Measurements from ENCODE around the gene ZNF248.
"Not testable (repeated sequence)": the region's sequence is repeated elsewhere in the genome, so short reads cannot be mapped to it uniquely, and the experiment has no call there.

The ZNF248 gene

GRCh38 chr10:37857287-37858211 is at the start of gene ZNF248:
Gene ZNF248, minus strand, starts transcription at chr10:37857610. Its CDS starts 1,300 bp downstream, at chr10:37856310.
- peak; percentile 98 for DNase-seq (ENCODE audit: low spot score)

DNA sequence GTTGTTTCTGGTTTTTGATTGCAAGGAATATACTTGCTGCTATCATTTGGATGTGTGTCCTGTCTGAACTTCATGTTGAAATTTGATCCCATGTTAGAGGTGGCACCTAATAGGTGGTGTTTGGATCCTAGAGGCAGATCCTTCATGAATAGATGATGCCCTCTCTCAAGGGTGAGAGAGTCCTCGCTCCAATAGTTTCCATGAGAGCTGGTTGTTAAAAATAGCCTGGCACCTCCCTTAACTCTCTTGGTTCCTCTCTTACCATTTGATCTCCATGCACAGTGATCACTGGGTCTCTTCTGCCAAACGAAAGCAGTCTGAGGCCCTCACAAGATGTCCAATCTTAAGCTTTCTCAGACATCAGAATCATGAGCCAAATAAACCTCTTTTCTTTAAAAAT is 49.0 kb upstream of the ZNF248 start:
- DNase-seq (ENCODE audit: low spot score) = no peak

GRCh38 chr10:37896436-37896835 is 39.0 kb upstream of the ZNF248 start:
- no peak for DNase-seq (ENCODE audit: low spot score)

- no peak for DNase-seq (ENCODE audit: low spot score)
Measured at GRCh38 chr10:37895674-37896073, 38.3 kb upstream of the ZNF248 start.

DNA sequence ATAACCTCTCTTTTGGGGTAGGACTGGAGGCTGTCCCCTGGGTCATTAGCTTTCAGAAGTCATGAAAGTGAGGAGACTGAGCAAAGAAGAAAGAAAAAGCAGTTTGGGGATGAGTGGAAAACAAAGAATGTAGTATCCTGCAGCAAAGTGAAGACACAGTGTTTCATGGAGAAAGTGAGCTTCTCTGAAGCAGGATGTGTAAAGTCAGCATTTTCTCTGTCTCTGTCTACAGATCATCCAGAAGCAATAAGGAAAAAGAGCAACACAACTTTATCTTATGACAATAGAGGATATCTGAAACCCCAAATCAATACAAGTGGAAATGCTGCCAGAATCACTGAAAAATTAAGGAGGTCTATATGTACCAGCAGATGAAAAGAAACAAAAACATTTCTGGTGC is 28.4 kb upstream of the ZNF248 start:
- DNase-seq (ENCODE audit: low spot score) = no peak

- DNase-seq (ENCODE audit: low spot score) = no peak
Measured at GRCh38 chr10:37872955-37873354, 15.5 kb upstream of the ZNF248 start.

GRCh38 chr10:37872283-37872682 is 14.9 kb upstream of the ZNF248 start:
- no peak for DNase-seq (ENCODE audit: low spot score)

- DNase-seq (ENCODE audit: low spot score) = no peak
Measured at GRCh38 chr10:37871568-37872251, 14.3 kb upstream of the ZNF248 start.

DNA sequence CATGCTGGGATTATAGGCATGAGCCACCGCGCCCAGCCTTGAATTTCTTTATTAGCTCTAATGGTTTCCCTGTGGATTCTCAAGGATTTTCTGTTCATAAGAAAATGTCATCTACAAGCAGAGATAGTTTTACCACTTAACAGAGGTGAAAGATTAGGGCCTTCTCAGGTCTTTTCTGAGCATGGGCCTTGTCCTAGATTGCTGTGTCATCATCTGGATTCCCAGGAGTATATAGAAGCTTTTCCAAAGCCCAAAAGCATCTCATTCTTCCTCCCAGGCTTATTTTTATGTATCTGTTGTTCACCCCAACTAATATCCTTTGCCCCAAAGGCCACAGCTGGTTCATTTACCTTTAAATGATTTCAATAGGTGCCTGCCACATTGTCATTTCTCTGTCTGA is 13.7 kb upstream of the ZNF248 start:
- DNase-seq (ENCODE audit: low spot score) = no peak

- no peak for DNase-seq (ENCODE audit: low spot score)
Measured at GRCh38 chr10:37868796-37869195, 11.4 kb upstream of the ZNF248 start.

DNA sequence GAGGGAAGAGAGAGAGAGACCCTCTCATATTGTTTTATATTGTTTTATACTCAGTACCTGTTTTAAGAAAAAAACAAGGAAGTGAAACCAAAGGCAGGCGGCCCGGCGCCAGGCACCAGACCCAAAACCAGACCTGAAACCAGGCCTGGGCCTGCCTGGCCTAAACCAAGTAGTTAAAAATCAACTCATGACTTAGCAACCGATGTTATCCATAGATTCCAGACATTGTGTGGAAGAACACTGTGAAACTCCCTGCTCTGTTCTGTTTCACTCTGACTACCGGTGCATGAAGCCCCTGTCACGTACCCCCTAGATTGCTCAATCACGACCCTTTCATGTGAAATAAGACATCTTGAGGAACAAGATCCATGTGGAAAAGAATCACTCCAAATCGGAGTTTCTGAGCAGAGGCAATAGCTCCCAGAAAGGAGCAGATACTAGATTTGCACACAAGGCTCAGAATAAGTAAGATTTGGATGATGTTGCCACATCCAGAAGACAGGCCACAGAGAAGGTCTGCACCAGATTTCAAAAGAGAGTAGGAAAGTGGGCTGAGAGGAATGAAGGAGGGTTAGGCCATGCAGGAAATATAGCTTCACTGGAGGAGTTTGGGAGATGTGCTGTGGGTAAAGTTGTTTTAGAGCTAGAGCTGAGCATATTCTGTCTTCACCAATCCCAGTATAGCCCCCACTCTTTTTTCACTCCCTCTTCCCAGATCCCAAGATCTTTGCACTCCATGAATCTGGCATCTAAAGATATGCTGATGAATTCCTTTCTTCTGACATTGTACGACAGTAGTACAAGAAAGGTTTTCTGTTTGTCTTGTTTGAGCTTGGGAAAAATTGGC is 8.8 kb upstream of the ZNF248 start:
- no peak for DNase-seq (ENCODE audit: low spot score)

- no peak for DNase-seq (ENCODE audit: low spot score)
Measured at GRCh38 chr10:37865264-37865663, 7.9 kb upstream of the ZNF248 start.

DNA sequence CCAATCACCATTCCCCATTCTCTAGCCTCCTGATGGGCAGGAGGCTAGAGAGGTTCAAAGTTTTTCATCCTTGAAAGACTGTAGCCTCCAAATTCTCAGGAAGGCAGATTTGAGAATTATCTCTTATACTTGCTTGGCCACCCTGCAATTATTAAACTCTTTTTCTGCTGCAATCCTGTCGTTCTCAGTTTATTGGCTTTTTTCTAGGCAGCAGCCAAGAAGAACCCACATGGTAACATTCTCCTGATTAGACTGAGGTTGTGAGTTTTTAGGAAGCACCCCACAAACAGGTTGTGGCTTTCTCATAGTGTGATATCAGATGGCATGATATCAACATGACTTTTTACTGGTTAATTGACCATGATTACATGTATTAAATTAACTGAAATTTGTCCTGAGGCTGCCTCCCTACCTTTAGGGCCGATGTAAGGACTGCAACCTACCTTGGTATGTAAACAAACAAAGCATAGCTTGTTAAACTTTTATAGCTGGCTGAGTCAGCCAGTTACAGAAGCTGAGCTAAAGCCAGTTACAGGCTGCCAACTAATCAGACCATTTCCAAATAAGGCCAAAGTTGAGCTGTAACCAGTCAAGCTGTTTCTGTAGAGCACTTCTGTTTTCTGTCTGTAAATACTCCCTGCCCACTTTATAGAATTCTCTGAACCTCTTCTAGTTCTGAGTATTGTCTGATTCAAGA is 3.2 kb upstream of the ZNF248 start:
- DNase-seq (ENCODE audit: low spot score) = no peak

- not testable (repeated sequence) for DNase-seq (ENCODE audit: low spot score)
Measured at GRCh38 chr10:37859270-37859669, 1.9 kb upstream of the ZNF248 start.

DNA sequence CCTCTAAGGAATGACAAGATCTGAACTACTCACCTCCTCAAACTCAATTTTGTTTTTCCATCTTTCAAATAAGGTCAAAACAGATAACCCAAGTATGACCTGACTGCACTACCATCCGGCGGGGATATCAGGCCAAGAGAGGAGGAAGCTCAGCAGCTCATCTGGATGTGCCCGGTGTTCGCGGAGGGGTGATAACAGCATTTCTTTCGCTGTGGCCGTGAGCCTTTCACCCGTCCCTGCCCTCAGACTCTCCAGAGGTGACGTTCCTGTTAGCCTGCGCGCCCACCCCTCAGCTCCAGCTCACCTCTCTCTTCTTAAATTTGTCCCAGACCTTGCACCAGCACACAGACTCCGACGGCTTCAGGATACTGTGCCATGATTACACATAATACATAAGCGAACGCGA is 526 bp downstream of the ZNF248 start:
- peak; percentile 40 for DNase-seq (ENCODE audit: low spot score)

DNA sequence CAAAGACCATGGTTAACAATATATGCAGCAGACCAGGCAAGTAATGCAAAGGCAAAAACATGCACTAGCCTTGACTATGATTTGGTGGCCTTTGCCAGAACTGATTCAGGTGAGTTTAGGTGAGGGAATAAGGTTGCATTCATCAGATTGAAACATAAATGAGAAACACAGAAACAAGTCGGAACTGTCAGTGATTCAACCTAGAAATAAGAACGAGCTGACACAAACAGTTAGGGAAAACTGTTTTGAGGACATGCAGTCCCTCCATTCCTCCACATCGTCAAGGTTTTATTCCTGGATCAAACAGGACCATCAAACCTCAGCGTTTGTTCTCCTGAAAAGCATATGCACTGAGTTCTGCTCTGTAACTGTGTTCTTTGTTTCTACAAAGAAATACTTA is 1.8 kb downstream of the ZNF248 start:
- peak; percentile 15 for DNase-seq (ENCODE audit: low spot score)

- DNase-seq (ENCODE audit: low spot score) = no peak
Measured at GRCh38 chr10:37854626-37855025, 2.8 kb downstream of the ZNF248 start.

GRCh38 chr10:37844644-37845043 is 12.8 kb downstream of the ZNF248 start:
- DNase-seq (ENCODE audit: low spot score) = no peak

- DNase-seq (ENCODE audit: low spot score) = no peak
Measured at GRCh38 chr10:37839243-37839642, 18.2 kb downstream of the ZNF248 start.

DNA sequence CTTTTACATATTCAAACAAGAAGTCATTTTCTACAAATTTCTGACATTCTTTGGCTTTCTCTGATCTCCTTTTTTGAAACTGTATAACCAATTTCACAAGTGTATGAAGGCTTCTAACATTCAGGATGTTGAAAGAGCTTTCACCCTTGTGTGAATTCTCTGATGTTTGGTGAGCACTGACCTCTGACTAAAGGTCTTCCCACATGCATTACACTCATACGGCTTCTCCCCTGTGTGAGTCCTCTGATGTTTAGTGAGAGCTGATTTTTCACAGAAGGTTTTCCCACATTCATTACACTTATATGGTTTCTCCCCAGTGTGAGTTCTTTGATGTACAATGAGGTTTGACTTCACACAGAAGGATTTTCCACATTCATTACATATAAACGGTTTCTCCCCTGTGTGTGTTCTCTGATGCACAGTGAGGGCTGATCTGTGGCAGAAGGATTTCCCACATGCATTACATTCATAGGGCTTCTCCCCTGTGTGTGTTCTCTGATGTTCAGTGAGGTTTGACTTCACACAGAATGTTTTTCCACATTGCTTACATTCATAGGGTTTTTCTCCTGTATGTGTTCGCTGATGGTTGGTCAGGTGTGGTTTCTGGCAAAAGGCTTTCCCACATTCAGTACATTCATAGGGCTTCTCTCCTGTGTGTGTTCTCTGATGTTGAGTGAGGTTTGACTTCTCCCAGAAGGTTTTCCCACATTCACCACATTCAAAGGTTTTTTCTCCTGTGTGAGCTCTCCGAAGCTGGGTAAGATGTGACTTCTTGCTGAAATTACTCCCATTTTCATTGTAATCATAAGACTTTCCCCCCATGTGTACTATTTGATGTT is 25.7 kb downstream of the ZNF248 start:
- no peak for DNase-seq (ENCODE audit: low spot score)

- DNase-seq (ENCODE audit: low spot score) = no peak
Measured at GRCh38 chr10:37826806-37827205, 30.6 kb downstream of the ZNF248 start.
